SH-SY5Y (cell line): ENCODE results near the gene CTNNA1.

Source experiments
- GATA2 ChIP-seq: IDR thresholded peaks from 2 replicates; pipeline ENCODE4 v1.6.1; 2011; ENCODE audit warnings: mild to moderate bottlenecking, low read depth, low read length
- GATA3 ChIP-seq: IDR thresholded peaks from 2 replicates; pipeline ENCODE4 v1.6.1; 2011; ENCODE audit warnings: low read depth, mild to moderate bottlenecking, low read length, moderate library complexity

CTNNA1 gene

GRCh38 chr5:138719811-138720210, 33.4 kb upstream of the CTNNA1 start:
- TF ChIP-seq GATA3: no peak

- TF ChIP-seq GATA3 (no peak), GATA2 (no peak)
Observed at GRCh38 chr5:138720840-138721239, 32.4 kb upstream of the CTNNA1 start.

- no peak for TF ChIP-seq GATA3
- no peak for TF ChIP-seq GATA2
Observed at GRCh38 chr5:138721979-138722378, 31.2 kb upstream of the CTNNA1 start.

- TF ChIP-seq GATA3 (no peak), GATA2 (no peak)
Observed at GRCh38 chr5:138722544-138723177, 30.6 kb upstream of the CTNNA1 start.

- TF ChIP-seq GATA3 (no peak), GATA2 (no peak)
Observed at GRCh38 chr5:138724470-138725146, 28.6 kb upstream of the CTNNA1 start.

GRCh38 chr5:138725153-138725817, 27.9 kb upstream of the CTNNA1 start:
- TF ChIP-seq GATA2: no peak
- TF ChIP-seq GATA3: no peak

- TF ChIP-seq GATA2: no peak
- TF ChIP-seq GATA3: no peak
Observed at GRCh38 chr5:138725818-138726416, 27.3 kb upstream of the CTNNA1 start.

GRCh38 chr5:138726848-138727247, 26.4 kb upstream of the CTNNA1 start:
- TF ChIP-seq GATA2 (no peak), GATA3 (no peak)

- TF ChIP-seq GATA2: no peak
- no peak for TF ChIP-seq GATA3
Observed at GRCh38 chr5:138732466-138732865, 20.8 kb upstream of the CTNNA1 start.

- no peak for TF ChIP-seq GATA3
- TF ChIP-seq GATA2: no peak
Observed at GRCh38 chr5:138732933-138733332, 20.3 kb upstream of the CTNNA1 start.

GRCh38 chr5:138733509-138733908, 19.7 kb upstream of the CTNNA1 start:
- no peak for TF ChIP-seq GATA2
- TF ChIP-seq GATA3: no peak

GRCh38 chr5:138736293-138736692, 16.9 kb upstream of the CTNNA1 start:
- no peak for TF ChIP-seq GATA2
- TF ChIP-seq GATA3: no peak

- TF ChIP-seq GATA2: no peak
Observed at GRCh38 chr5:138737494-138738265, 15.5 kb upstream of the CTNNA1 start.

GRCh38 chr5:138738399-138738798, 14.8 kb upstream of the CTNNA1 start:
- TF ChIP-seq GATA3 (no peak), GATA2 (no peak)
